GM19372 (cell line): ENCODE results near the gene DRAXIN.

Source experiments
- ATAC-seq: cut with Tn5 transposase; IDR thresholded peaks from one replicate; pipeline ENCODE4 v1.9.1; 2021; ENCODE audit warnings: mild to moderate bottlenecking, low read depth, moderate library complexity; ENCODE audit not compliant: unreplicated experiment

The DRAXIN gene

GRCh38 chr1:11705596-11705995 lies 14.1 kb downstream of the DRAXIN start:
- no peak for ATAC-seq

GRCh38 chr1:11706292-11706691 lies 14.8 kb downstream of the DRAXIN start:
- no peak for ATAC-seq

GRCh38 chr1:11707621-11708276 lies 16.2 kb downstream of the DRAXIN start:
- no peak for ATAC-seq

GRCh38 chr1:11708554-11709350 lies 17.2 kb downstream of the DRAXIN start:
- no peak for ATAC-seq

GRCh38 chr1:11711490-11711889 lies 20.0 kb downstream of the DRAXIN start:
- no peak for ATAC-seq

GRCh38 chr1:11712285-11712684 lies 20.8 kb downstream of the DRAXIN start:
- ATAC-seq = no peak

- no peak for ATAC-seq
These were observed 21.6 kb downstream of the DRAXIN start for GRCh38 chr1:11713095-11713494.

GRCh38 chr1:11714831-11715575 lies 23.5 kb downstream of the DRAXIN start:
- no peak for ATAC-seq

GRCh38 chr1:11719313-11720032 lies 28.0 kb downstream of the DRAXIN start:
- ATAC-seq = no peak

GRCh38 chr1:11720033-11720376 lies 28.5 kb downstream of the DRAXIN start:
- ATAC-seq = no peak

- ATAC-seq = no peak
These were observed 29.0 kb downstream of the DRAXIN start for GRCh38 chr1:11720525-11720924.

- ATAC-seq = no peak
These were observed 29.8 kb downstream of the DRAXIN start for GRCh38 chr1:11721311-11721710.

GRCh38 chr1:11722538-11722937 lies 31.0 kb downstream of the DRAXIN start:
- ATAC-seq = no peak

- no peak for ATAC-seq
These were observed 34.1 kb downstream of the DRAXIN start for GRCh38 chr1:11725616-11726015.

- ATAC-seq = no peak
These were observed 35.6 kb downstream of the DRAXIN start for GRCh38 chr1:11727119-11727518.

GRCh38 chr1:11728126-11728806 lies 36.8 kb downstream of the DRAXIN start:
- no peak for ATAC-seq

- ATAC-seq = no peak
These were observed 37.6 kb downstream of the DRAXIN start for GRCh38 chr1:11729155-11729497.

GRCh38 chr1:11729498-11730428 lies 38.3 kb downstream of the DRAXIN start:
- ATAC-seq = no peak

- ATAC-seq = no peak
These were observed 39.0 kb downstream of the DRAXIN start for GRCh38 chr1:11730429-11730891.
